SK-N-MC (cell line): ENCODE measurements around the gene PBX1.

Source experiments
- EZH2 ChIP-seq: fragments of 200-600 bp; sonication (generic); IDR thresholded peaks from one replicate; pipeline ENCODE4 v1.6.1; 2017; ENCODE audit warnings: antibody characterized with exemption
- POLR2AphosphoS5 ChIP-seq: IDR thresholded peaks from 2 replicates; pipeline ENCODE4 v1.6.1; 2012; ENCODE audit warnings: mild to moderate bottlenecking, low read depth, low read length, borderline replicate concordance

GRCh38 chr1:164658864-164659263 is 99.9 kb downstream of the PBX1 start:
- TF ChIP-seq POLR2AphosphoS5: no peak
- no peak for TF ChIP-seq EZH2
